SIG-M5 treated with dmso at 0.1 percent for 504 hours (cell line): Measurements from ENCODE around the gene POGZ.

ENCODE experiments used
- DNase-seq: peaks from one replicate; lab custom pipeline; 2025; ENCODE audit not compliant: unreplicated experiment; lab: John Stamatoyannopoulos, UW

POGZ gene, protein sequence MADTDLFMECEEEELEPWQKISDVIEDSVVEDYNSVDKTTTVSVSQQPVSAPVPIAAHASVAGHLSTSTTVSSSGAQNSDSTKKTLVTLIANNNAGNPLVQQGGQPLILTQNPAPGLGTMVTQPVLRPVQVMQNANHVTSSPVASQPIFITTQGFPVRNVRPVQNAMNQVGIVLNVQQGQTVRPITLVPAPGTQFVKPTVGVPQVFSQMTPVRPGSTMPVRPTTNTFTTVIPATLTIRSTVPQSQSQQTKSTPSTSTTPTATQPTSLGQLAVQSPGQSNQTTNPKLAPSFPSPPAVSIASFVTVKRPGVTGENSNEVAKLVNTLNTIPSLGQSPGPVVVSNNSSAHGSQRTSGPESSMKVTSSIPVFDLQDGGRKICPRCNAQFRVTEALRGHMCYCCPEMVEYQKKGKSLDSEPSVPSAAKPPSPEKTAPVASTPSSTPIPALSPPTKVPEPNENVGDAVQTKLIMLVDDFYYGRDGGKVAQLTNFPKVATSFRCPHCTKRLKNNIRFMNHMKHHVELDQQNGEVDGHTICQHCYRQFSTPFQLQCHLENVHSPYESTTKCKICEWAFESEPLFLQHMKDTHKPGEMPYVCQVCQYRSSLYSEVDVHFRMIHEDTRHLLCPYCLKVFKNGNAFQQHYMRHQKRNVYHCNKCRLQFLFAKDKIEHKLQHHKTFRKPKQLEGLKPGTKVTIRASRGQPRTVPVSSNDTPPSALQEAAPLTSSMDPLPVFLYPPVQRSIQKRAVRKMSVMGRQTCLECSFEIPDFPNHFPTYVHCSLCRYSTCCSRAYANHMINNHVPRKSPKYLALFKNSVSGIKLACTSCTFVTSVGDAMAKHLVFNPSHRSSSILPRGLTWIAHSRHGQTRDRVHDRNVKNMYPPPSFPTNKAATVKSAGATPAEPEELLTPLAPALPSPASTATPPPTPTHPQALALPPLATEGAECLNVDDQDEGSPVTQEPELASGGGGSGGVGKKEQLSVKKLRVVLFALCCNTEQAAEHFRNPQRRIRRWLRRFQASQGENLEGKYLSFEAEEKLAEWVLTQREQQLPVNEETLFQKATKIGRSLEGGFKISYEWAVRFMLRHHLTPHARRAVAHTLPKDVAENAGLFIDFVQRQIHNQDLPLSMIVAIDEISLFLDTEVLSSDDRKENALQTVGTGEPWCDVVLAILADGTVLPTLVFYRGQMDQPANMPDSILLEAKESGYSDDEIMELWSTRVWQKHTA (N-terminal part only)

DNA sequence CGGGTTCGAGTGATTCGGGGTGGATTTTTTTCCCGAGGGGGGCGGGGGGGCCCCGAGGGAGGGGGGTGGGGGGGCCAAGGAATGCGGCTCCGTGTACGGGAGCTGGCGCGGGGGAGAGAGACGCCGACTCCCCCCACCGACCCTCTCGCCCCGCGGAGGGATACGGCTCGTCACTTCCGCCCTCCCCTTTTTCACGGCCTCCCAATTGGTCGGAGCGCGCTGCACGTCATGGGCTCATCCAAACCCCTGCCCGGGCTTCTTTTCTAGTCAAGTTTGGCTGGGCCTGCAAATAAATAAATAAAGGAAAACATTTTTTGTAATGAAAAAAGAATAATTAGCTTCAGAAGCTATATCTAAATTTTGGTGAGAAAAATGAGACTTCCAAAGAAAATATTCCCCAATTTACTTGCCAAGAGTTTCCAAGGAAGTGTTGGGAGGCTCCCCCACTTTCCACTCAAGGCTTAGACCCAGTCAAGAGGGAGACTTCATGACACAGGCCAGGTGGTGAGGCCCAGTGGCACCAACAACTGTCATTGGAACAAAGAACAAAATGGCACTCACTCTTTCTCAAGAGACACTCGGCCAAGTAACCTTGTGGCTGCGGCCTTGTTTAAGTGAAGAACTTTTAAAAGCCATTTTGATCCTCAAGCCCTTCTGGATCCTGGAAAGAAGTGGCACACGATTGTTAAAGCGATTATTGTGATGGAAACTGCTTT lies at the start of gene POGZ:
POGZ (minus strand) TSS at position 164 of the 716 bp plus-strand sequence. CDS start 17,290 bp downstream, outside the sequence.
- peak; percentile 96 for DNase-seq

DNA sequence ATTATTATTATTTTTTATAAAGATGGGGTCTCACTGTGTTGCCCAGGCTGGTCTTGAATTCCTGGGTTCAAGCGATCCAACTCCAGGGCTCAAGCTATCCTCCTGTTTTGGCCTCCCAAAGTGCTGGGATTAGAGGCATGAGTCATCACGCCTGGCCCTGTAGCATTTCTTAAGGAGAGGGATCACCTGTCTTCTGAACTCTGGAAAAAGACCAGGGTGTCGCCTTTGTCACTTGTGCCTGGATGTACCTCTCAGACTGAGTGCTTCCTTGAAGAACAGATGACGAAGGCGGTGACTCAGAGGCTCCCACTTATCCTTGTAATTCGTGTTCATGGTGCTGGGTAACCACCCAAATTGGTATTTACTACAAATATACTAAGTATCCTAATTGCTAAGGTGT lies 49.5 kb upstream of the POGZ start:
- DNase-seq = peak; percentile 67

DNA sequence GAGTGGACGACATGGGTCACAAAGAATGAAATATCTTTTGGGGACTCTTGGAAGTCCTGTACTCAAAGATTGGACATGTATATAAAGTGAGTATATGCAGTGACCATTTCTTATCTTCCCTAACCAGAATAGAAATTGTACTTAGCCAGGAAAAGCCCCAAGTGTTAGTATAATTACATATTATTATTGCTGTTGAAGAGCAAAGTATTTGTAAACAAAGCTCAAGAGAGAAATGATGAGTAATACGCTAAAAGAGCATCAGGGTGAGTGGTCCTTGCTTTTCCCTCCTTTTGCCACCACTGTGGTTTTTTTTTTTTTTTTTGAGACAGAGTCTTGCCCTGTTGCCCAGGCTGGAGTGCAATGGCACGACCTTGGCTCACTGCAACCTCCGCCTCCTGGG lies 45.5 kb upstream of the POGZ start:
- DNase-seq = no peak

DNA sequence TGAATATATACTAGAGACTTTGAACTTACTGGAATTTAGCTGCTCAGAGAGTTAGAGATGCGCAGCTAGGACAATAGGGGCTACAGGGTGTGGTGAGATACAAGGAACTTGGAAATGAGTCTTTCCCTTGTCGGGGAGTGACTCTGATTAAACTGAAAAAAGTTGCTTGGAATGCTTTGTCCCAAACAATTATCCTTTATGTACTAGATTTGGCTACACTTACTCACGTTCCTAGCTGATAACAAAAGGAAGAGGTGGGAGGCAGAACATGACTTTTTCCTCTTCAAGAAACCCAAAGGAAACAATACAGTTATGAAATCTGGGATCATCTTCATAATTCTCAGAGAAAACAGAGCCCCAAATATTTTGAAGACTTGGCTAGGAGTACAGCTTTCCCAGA lies 45.0 kb upstream of the POGZ start:
- no peak for DNase-seq

DNA sequence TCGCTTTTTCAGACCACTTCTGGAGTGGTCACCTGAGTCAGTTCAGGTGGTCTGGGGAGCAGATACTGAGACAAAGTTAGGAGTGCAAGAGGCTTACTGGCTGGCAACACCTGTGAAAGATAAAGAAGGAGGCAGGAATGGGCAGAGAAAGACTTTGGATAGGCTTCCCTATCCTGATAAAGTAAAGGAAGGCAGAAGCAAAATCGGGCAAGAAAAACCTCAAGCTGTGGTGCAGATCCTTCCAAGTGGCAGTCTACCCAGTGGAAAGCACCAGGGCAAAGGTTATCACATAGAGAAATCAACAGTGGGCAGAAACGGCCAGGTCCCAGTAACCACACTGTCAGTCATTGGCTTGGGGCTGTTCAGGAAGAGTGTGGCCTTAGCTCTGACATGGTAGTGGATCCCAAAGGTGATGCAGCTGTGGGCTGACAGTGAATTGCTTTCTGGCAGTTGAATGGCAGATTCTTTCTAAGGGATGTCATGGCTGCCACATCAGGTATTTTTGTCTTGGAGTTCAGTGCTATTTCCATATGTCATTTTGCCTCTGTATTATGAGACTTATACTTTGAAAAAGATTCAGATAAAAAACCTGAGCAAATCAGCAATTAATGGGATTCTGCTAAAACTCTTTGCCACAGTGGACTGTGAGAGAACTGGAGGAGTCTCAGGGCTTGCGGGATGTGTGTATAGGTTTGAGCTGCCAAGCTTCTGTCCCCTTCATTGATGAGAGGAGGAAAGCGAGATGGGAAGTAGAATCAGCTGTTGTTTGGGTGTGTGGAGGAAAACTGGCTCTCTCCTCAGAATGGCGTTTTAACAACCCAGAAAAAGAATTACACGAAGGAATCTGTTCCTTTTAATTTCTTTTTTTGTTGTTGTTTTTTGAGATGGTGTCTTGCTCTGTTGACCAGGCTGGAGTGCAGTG lies 43.8 kb upstream of the POGZ start:
- DNase-seq = no peak

DNA sequence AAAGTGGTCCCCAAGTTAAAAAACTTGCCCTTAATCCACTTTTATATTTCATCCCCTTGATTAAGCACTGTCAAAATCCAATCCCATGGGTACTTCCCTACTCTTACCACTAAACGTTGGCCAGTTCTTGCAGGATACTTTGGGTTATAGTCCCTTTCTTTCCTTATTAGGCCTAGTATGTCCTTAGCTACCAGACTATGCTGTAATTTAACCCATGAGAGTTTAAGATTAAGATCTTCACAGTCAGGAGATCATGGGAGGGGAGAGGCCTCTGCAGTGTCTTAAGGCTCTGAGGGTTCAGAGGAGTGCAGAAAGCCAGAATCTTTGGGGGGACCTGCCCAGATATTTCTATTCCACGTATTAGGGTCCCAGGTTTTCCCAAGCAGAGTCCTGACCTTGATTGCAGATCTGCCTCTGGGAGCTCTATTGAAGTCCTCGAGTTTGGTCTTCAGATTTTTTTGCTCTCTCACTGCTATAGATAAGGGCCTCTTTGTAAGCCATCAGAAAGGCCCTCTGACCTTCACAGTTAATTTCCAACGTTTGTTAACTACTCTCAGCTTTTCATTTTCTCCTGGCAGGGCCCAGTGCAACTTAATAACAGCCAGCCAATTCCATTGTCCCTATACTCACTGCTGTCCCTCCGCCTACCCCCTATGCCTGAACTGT lies 42.9 kb upstream of the POGZ start:
- no peak for DNase-seq

DNA sequence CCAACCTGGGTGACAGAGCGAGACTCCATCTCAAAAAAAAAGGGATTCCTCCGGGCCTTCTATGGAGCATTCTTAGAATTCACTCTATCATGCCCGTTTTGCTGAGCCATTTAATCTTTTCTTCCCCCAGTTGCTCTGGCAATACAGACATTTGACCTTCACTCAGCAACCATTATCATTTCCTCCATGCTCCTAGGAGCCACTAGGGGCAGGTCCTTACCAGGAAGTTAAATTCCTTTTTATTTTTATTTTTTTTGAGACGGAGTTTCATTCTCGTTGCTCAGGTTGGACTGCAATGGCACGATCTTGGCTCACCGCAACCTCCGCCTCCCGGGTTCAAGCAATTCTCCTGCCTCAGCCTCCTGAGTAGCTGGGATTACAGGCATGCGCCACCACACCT lies 42.2 kb upstream of the POGZ start:
- DNase-seq = peak; percentile 50

DNA sequence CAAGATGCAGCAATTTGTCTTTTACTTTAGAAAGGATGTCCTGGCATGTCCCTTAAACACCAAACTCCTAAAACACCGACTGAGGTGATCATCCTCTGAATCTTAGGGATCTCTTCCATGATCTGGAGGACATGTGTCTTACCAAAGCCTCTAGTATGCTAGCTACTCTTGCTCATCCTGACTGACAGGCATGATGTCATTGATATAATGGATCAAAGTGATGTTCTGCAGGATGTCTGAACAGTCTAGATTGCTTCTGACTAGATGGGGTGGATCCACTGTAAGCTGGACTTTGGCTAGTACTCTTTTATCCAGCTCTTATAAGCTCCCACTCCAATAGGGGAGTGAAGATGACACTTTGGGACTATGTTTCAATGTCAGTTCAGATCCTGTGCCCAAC lies 40.6 kb upstream of the POGZ start:
- no peak for DNase-seq

DNA sequence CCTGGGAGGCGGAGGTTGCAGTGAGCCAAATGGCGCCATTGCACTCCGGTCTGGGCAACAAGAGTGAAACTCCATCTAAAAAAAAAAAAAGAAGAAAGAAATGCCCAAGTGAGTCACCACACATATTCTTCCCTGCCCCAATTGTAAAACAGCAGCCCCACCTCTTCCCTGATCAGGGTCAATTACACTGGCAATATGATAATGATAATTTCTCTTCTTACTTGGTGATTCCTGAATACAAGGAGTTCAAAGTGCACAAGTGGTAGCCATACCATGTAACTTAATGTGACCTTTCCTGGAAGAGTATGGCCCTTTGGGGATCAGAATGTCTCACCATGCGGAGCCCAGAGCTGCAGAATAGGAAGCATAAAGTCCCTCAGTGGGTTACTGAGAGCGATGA lies 40.1 kb upstream of the POGZ start:
- DNase-seq = no peak

DNA sequence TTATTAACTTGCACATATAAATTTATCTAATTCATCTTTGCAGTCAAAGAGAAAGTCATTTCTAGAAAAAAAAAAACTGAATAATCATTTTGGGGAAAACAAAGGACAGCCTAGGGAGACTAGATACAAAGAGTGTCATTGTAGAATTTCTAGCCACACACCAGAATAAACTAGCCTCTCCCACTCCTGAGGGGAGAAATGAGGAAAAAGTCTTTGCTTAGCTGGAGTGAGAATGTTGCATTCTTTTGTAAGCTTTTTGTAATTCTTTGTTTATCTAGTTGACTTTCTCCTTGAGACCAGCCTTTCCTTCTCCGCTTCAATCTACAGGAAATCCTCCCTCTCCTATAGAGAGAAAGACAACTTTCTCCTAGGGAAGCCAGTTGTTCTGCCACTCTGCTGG lies 36.0 kb upstream of the POGZ start:
- no peak for DNase-seq

DNA sequence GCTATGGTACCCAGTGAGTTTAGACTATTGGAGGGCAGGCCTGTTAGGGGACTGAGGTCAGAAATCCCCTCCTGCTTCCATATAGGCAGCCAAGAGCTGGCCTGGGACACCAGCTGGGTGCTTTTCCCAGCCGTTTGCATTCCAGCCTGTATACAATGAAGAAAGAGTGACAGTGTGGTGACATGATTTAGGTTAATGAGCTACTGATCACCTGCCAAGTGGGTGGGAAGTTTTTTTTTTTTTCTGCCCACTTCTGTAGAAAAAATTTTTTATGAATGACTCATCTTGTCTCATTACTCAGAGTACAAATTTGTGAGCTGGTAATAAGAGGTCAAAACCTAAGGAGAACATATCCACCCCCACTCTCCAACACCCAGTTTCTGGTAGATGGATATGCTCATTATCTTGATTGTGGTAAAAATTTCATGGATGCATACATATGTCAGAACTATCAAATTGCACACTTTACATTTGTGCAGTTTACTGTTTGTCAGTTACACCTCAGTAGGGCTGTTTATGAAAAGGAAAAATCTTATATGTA lies 35.5 kb upstream of the POGZ start:
- no peak for DNase-seq

DNA sequence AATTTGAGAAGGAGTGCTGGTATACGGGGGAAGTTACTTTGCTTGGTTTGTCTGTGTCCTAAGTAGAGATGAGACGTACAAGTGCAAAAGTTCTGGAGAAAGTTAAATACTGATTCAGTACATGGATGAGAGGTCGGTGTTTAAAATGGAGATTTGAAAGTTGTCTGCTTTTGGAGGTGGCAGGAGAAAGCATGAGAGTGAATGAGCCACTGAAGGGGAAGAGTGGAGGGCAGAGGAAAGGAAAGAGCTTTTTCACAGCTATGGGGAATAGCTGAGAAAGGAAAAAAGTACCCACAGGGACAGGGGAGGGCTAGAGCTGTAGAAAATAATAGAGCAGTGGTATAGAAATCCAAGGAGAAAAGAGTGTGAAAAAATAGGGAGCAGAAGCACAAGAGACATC lies 33.7 kb upstream of the POGZ start:
- DNase-seq = no peak

DNA sequence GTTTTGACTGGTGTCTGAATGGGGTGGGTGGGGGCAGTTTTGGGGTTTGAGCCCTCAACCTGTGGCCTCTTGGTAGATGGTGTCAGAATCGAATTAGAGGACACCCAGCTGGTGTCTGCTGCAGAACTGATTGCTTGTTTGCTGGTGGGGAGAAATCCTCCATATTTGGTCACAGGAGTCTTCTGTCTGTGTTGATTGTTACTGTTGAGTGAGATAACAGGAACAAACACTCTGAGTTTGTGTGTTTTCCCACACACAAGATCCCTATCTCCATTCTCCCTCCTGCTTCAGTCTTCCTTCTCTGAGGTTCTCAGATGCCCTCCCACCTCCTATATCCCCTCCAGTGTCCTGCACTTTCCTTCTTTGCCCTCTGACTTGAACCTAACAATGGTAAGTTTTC lies 32.8 kb upstream of the POGZ start:
- DNase-seq = no peak

DNA sequence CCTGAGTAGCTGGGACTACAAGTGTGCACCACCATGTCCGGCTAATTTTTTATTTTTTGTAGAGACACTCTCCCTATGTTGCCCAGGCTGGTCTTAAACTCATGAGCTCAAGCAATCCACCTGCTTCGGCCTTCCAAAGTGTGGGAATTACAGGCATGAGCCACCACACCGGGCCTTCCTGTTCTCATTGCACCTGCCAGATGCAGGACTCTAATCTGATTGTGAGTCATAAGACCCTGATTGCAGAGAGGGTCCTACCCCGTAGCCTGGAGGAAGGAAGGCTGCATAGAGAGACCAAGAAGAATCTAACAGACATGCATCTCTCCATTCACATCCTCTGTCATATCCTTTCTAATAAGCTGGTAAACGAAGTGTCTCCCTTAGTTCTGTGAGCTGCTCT lies 32.3 kb upstream of the POGZ start:
- DNase-seq = no peak

DNA sequence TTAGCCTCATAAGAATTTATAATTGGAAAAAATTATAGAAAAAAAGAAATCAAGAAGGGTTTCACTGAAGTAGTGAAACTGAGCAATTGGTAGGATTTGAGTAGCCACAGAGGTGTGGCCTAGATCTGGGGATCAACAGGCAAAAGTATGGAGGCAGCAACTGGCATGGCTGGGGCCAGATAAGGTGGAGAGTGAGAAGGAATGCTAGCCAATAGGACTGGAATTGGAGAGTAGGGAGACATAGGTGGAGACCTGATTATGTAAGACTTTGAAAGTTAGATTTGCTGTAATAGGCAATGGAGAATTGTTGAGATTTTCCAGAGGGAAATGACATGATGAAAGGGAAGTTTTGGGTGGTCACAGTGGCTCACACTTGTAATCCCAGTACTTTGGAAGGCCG lies 27.3 kb upstream of the POGZ start:
- DNase-seq = no peak

DNA sequence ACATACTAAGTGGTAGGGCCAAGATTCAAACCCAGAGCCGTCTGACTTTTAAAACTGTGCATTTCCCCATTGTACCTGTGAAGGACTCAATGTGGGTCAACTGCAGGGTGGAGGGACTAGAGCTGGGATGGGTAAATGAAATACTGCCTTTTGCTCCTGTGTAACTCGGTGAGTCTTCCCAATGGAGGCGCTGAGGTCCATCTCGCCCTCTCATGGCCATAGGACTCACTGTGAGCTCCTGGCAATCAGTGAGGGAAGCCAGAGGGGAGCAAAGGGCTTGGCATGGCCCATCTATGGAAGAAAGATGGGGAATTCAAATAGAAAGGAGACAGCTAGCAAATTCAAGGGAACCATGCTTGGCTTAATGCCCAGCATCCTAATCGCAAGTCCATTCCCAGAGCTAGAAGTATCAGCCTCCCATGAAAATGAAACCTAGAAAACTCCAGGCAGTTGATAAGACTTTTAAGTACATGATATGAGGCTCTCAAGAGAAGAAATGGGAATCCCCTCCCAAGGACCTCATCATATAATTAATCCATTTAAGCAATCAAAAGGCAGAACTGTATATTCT lies 26.5 kb upstream of the POGZ start:
- no peak for DNase-seq

DNA sequence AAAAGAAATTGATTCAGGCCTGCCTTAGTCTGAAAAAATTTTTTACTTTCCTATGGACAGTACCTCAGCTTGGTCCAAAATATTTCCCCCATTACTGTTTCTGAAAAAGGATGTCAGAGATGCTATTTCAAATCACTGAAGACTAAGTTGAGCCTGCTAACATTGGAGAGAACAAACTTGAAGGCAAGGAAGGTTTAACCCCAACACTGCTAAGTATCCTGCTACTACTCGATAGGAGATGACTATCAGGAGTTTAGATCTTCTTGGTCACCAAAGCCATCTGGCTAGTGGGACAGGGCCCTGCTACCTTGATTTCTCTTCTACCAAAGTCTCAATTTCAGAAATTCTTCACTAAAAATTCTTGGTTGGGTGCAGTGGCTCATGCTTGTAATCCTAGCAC lies 22.7 kb upstream of the POGZ start:
- no peak for DNase-seq

DNA sequence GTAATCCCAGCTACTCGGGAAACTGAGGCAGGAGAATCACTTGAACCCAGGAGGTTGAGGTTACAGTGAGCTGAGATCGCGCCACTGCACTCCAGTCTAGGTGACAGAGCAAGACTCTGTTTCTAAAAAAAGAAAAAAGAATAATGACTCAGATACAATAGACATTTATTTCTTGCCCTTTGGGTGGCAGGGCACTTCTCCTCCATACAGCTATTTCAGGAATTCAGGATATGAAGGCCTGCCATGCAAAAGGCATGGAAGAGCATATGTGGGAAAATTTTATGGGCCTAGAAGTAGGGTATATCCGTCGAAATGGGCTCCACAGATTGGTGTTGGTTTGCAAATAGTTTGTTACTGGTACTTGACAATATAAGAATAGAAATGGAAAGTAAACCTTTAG lies 20.2 kb upstream of the POGZ start:
- DNase-seq = no peak

DNA sequence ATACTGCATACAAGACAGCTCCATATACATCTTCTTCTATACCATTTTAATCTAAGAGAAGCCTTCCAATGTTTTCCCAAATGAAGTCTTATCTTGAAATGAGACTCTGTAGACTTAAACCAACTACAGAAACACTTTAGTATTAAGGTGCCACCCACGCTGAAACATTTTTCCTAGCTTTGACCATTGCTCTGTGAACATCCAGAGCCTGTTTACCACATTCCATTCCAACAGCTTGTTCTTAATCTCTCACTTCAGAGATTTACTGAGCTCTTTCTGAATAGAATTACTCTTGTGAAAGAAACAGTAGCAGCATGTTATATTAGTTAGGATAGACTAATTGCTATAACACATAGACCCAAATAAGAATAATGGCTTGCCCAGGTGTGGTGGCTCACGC lies 19.6 kb upstream of the POGZ start:
- no peak for DNase-seq
